ENCODE results near the gene TENM3.

The TENM3 gene

DNA sequence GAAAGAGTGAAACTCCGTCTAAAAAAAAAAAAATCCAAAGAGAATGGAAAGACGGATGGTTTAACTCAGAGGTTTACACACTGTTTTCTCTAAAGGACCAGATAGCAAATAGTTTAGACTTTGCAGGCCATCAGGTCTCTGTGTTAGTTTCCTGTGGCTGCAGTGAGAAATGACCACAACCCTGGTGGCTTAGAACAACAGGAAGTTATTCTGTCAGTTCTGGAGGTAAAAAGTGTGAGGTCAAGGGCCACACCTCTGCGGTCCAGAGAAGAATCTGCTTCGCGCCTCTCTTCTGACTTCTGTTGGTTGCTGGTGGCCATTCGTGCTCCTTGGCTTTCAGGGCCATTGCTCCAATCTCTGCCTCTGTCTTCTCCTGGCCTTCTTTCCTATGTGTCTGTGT is 76.9 kb downstream of the TENM3 start:
- no peaks in the 10 kb centered on the region for H3K9me2 ChIP-seq (ENCODE audit: low read depth, low read length)
- H3K9ac ChIP-seq (ENCODE audit: low read length), result no peak overlapping the region
- no peaks in the 10 kb centered on the region for H3K27me3 ChIP-seq (ENCODE audit: insufficient read depth, low read length)
- no peaks in the 10 kb centered on the region for H3K79me2 ChIP-seq (ENCODE audit: insufficient read depth, low read length)
- no peaks in the 10 kb centered on the region for H3F3A ChIP-seq (ENCODE audit: insufficient read depth, low read length)
- H2AFZ ChIP-seq (ENCODE audit: low read length), result no peak overlapping the region
- H3K36me3 ChIP-seq (ENCODE audit: insufficient read depth, low read length), result no peaks in the 10 kb centered on the region
- no peak for TF ChIP-seq EZH2 (IDR thresholded peaks at IDR 0.05; ENCODE audit: borderline replicate concordance, low read length)
- TF ChIP-seq, protein P1, sequence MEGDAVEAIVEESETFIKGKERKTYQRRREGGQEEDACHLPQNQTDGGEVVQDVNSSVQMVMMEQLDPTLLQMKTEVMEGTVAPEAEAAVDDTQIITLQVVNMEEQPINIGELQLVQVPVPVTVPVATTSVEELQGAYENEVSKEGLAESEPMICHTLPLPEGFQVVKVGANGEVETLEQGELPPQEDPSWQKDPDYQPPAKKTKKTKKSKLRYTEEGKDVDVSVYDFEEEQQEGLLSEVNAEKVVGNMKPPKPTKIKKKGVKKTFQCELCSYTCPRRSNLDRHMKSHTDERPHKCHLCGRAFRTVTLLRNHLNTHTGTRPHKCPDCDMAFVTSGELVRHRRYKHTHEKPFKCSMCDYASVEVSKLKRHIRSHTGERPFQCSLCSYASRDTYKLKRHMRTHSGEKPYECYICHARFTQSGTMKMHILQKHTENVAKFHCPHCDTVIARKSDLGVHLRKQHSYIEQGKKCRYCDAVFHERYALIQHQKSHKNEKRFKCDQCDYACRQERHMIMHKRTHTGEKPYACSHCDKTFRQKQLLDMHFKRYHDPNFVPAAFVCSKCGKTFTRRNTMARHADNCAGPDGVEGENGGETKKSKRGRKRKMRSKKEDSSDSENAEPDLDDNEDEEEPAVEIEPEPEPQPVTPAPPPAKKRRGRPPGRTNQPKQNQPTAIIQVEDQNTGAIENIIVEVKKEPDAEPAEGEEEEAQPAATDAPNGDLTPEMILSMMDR (IDR thresholded peaks at IDR 0.05; ENCODE audit: low read length), result no peak
- H3K27ac ChIP-seq (ENCODE audit: low read depth, low read length, poor library complexity, severe bottlenecking), result no peak overlapping the region
- no peak overlapping the region for H3K4me2 ChIP-seq (ENCODE audit: low read length)
- no peak overlapping the region for H3K4me3 ChIP-seq (ENCODE audit: low read depth, low read length, poor library complexity, severe bottlenecking)
- no peaks in the 10 kb centered on the region for H3K4me1 ChIP-seq (ENCODE audit: insufficient read depth, low read length, severe bottlenecking)
- H4K20me1 ChIP-seq (ENCODE audit: insufficient read depth, low read length), result no peaks in the 10 kb centered on the region
- no peaks in the 10 kb centered on the region for H3K9me3 ChIP-seq (ENCODE audit: low read length)

DNA sequence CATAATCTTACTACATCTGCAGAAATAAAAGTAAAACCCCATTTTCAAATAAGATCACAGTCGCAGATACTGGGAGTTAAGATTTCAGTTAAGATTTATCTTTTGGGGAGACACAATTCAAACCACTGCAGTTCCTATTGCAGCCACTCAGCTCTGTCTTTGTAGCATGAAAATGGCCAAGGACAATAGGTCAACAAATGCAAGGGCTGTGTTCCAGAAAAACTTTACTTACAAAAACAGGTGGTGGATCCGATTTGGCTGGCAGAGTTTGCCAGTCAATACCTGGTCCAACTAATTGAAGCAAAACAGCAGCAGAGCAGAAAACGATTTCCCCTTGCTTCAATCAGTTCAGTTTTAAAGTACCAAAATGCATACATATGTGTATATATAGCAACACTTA is 77.4 kb downstream of the TENM3 start:
- TF ChIP-seq, protein P1 (IDR thresholded peaks at IDR 0.05; ENCODE audit: low read length), result no peak
- TF ChIP-seq EZH2 (IDR thresholded peaks at IDR 0.05; ENCODE audit: borderline replicate concordance, low read length), result no peak
- H3K9me2 ChIP-seq (ENCODE audit: low read depth, low read length), result no peaks in the 10 kb centered on the region

DNA sequence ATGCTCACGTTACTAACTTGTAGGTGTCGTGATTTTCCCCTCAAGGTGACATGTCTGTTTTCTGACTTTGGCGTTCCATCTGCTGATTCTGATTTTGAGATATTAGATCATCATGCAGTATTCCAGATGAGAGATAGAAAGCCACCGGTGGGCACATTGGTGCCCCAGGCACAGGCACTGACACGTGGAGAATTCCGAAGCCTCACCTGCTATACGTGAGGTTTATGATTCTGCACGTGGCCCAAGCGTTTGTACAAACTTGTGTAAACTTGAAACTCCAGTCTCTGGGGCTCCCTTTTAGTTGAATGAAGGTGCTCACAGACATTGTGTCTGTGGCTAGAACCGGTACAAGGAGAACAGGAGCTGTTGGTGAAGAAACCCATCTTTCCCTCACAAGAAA is 81.1 kb downstream of the TENM3 start:
- H3K9me3 ChIP-seq (ENCODE audit: low read length), result no peaks in the 10 kb centered on the region
- no peak overlapping the region for H2AFZ ChIP-seq (ENCODE audit: low read length)
- no peaks in the 10 kb centered on the region for H3K27me3 ChIP-seq (ENCODE audit: insufficient read depth, low read length)
- H3K4me3 ChIP-seq (ENCODE audit: low read depth, low read length, poor library complexity, severe bottlenecking), result no peak overlapping the region
- H3K79me2 ChIP-seq (ENCODE audit: insufficient read depth, low read length), result no peaks in the 10 kb centered on the region
- no peak overlapping the region for H3K4me2 ChIP-seq (ENCODE audit: low read length)
- no peaks in the 10 kb centered on the region for H4K20me1 ChIP-seq (ENCODE audit: insufficient read depth, low read length)
- no peak overlapping the region for H3K27ac ChIP-seq (ENCODE audit: low read depth, low read length, poor library complexity, severe bottlenecking)
- H3F3A ChIP-seq (ENCODE audit: insufficient read depth, low read length), result no peaks in the 10 kb centered on the region
- no peaks in the 10 kb centered on the region for H3K9me2 ChIP-seq (ENCODE audit: low read depth, low read length)
- no peaks in the 10 kb centered on the region for H3K36me3 ChIP-seq (ENCODE audit: insufficient read depth, low read length)
- no peaks in the 10 kb centered on the region for H3K4me1 ChIP-seq (ENCODE audit: insufficient read depth, low read length, severe bottlenecking)
- TF ChIP-seq, protein P1 (IDR thresholded peaks at IDR 0.05; ENCODE audit: low read length), result no peak
- no peak for TF ChIP-seq EZH2 (IDR thresholded peaks at IDR 0.05; ENCODE audit: borderline replicate concordance, low read length)
- H3K9ac ChIP-seq (ENCODE audit: low read length), result no peak overlapping the region

More for the DNA sequence above, 77.4 kb downstream of the TENM3 start:
- Histone ChIP-seq H3K27ac (ENCODE audit: low read depth, low read length, poor library complexity, severe bottlenecking) (no peak overlapping the region), H3K36me3 (ENCODE audit: insufficient read depth, low read length) (no peaks in the 10 kb centered on the region), H3K9ac (ENCODE audit: low read length) (no peak overlapping the region), H3K9me3 (ENCODE audit: low read length) (no peaks in the 10 kb centered on the region), H3K4me3 (ENCODE audit: low read depth, low read length, poor library complexity, severe bottlenecking) (no peak overlapping the region), H3K27me3 (ENCODE audit: insufficient read depth, low read length) (no peaks in the 10 kb centered on the region), H3K79me2 (ENCODE audit: insufficient read depth, low read length) (no peaks in the 10 kb centered on the region), H2AFZ (ENCODE audit: low read length) (no peak overlapping the region), H3K4me1 (ENCODE audit: insufficient read depth, low read length, severe bottlenecking) (no peaks in the 10 kb centered on the region), H3K4me2 (ENCODE audit: low read length) (no peak overlapping the region), H3F3A (ENCODE audit: insufficient read depth, low read length) (no peaks in the 10 kb centered on the region), H4K20me1 (ENCODE audit: insufficient read depth, low read length) (no peaks in the 10 kb centered on the region)
